ENCODE measurements around the gene PLCD4. TPM values are rescaled to one million over a fixed set of nuclear protein-coding genes. Genes with fewer than 3 reads are reported as not detected.
A peak's percentile ranks its signal among the peaks of the same experiment; 100 is the strongest.

PLCD4 gene
- polyA plus RNA-seq, 3 donors = 0.04 to 0.05 TPM; not detected in 1

DNA sequence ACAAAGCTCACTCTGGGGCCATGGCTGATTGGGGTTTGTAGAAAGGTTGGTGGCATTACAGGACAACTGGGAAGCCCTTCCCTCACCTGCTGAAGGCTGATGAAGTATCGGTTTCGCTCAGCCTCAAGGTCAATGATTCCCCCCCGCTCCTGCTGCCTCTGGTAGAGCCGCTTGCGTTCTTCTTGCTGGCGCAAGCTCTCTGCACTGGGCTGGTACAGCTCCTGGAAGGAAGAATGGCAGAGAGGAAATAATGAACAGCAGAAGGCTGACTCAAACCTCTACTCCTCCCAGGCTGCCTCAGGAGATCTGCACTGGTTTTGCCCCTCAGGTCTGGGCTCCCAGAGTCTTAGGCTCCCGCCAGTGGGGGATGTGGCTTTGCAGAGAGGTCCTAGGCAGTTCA lies 57.0 kb downstream of the PLCD4 start:
- H3K9me3 Mint-ChIP-seq = no peaks in the 10 kb centered on the region
- intact Hi-C loops (cut with micrococcal nuclease) = no loop called here
- H3K9ac ChIP-seq (ENCODE audit: insufficient read depth, low read length, poor library complexity, severe bottlenecking) = no peak overlapping the region
- peaks cover 9% of the 10 kb centered on the region for H3K4me1 Mint-ChIP-seq
- no peaks in the 10 kb centered on the region for H3K9me3 ChIP-seq (replicated peaks in 1 of 2; ENCODE audit: control insufficient read depth in 1 of 2, insufficient read depth in 1 of 2, low read length in 2 of 2)
- H3K4me3 Mint-ChIP-seq = no peak overlapping the region
- no peak overlapping the region for H3K27ac Mint-ChIP-seq
- no peak overlapping the region for H3K27ac ChIP-seq (ENCODE audit: low read depth in 1 of 2, low read length in 2 of 2)
- TF ChIP-seq, protein P1, sequence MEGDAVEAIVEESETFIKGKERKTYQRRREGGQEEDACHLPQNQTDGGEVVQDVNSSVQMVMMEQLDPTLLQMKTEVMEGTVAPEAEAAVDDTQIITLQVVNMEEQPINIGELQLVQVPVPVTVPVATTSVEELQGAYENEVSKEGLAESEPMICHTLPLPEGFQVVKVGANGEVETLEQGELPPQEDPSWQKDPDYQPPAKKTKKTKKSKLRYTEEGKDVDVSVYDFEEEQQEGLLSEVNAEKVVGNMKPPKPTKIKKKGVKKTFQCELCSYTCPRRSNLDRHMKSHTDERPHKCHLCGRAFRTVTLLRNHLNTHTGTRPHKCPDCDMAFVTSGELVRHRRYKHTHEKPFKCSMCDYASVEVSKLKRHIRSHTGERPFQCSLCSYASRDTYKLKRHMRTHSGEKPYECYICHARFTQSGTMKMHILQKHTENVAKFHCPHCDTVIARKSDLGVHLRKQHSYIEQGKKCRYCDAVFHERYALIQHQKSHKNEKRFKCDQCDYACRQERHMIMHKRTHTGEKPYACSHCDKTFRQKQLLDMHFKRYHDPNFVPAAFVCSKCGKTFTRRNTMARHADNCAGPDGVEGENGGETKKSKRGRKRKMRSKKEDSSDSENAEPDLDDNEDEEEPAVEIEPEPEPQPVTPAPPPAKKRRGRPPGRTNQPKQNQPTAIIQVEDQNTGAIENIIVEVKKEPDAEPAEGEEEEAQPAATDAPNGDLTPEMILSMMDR (IDR thresholded peaks at IDR 0.05) = no peak
- H4K20me1 ChIP-seq (ENCODE audit: insufficient read depth, low read length) = no peaks in the 10 kb centered on the region
- peaks cover 7% of the 10 kb centered on the region in 2 donors for H3K4me1 ChIP-seq (ENCODE audit: control insufficient read depth in 1 of 2, insufficient read depth in 2 of 2, low read length in 2 of 2)
- peaks cover 61 to 75% of the 10 kb centered on the region in 2 donors for H3K36me3 ChIP-seq (replicated peaks in 1 of 2; ENCODE audit: control insufficient read depth in 1 of 2, insufficient read depth in 2 of 2, low read length in 2 of 2)
- DNase-seq = no peak
- no peak overlapping the region for H3K4me3 ChIP-seq (replicated peaks in 1 of 3; ENCODE audit: low read depth in 2 of 3, low read length in 3 of 3)
- H3K27me3 ChIP-seq (ENCODE audit: control insufficient read depth in 2 of 2, insufficient read depth in 2 of 2, low read length in 2 of 2) = no peaks in the 10 kb centered on the region
- H3K36me3 Mint-ChIP-seq = peaks cover 57 to 68% of the 10 kb centered on the region in 2 donors
- H2AFZ ChIP-seq (ENCODE audit: insufficient read depth, low read depth, low read length, poor library complexity, severe bottlenecking) = no peak overlapping the region
- 100% methylated on average over 2 of the region's 7 CpGs for WGBS (ENCODE audit: insufficient coverage)
- no peak overlapping the region for H3K4me2 ChIP-seq (replicated peaks; ENCODE audit: extremely low read depth, low read length, poor library complexity, severe bottlenecking)
- H3K79me2 ChIP-seq (ENCODE audit: insufficient read depth, low read length) = peaks cover 9% of the 10 kb centered on the region
- peaks cover 0 to 3% (median 0%) of the 10 kb centered on the region in 3 donors for H3K27me3 Mint-ChIP-seq (ENCODE audit: low read depth in 3 of 3)

DNA sequence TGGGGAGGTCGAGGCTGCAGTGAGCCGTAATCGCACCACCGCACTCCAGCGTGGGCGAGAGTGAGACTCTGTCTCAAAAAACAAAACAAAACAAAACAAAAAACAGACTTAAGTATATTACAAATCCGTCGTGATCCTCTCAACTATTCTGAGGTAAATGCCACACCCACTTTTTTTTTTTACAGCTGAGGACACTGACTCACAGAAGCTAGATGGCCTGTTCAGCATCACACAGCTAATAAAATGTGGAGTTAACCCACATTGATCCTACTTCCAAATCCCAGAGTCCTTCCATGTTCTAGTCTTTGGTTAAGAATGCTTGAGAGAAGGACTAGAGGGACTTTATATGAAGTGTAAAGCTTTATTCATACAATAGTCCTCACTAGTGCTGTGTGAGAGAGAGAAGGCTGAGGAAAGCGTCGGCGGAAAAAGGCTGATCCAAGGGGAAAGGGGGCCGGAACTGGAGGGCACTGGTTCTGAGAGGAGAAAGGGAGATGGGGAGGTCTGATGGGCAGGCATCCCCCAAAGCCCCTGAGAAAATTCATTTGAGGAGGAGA lies 63.5 kb downstream of the PLCD4 start:
- H3K79me2 ChIP-seq (ENCODE audit: insufficient read depth, low read length) = peaks cover 24% of the 10 kb centered on the region
- H3K9ac ChIP-seq (ENCODE audit: insufficient read depth, low read length, poor library complexity, severe bottlenecking) = peak overlapping the region; percentile 76
- WGBS (ENCODE audit: insufficient coverage) = 16% methylated on average over 5 of the region's 12 CpGs
- peak overlapping the region; percentile 55 to 98 (median 62) for H3K4me3 ChIP-seq (replicated peaks in 1 of 3; ENCODE audit: low read depth in 2 of 3, low read length in 3 of 3)
- H3K27me3 ChIP-seq (ENCODE audit: control insufficient read depth in 2 of 2, insufficient read depth in 2 of 2, low read length in 2 of 2) = no peaks in the 10 kb centered on the region
- peak overlapping the region; percentile 10 to 81 for H3K27ac ChIP-seq (ENCODE audit: low read depth in 1 of 2, low read length in 2 of 2)
- Mint-ChIP-seq H3K36me3 (peaks cover 19 to 25% of the 10 kb centered on the region in 2 donors), H3K9me3 (no peaks in the 10 kb centered on the region), H3K4me3 (peak overlapping the region; percentile 96 to 99), H3K4me1 (peaks cover 22% of the 10 kb centered on the region), H3K27me3 (ENCODE audit: low read depth in 3 of 3) (no peaks in the 10 kb centered on the region), H3K27ac (peak overlapping the region; percentile 86 to 97 (median 90))
- intact Hi-C loops (cut with micrococcal nuclease) = loop anchor here in 1 of 2 donors (10.0 kb wide), 1 partner anchor 266 kb away; no protein-coding TSS in a partner anchor
- H3K4me2 ChIP-seq (replicated peaks; ENCODE audit: extremely low read depth, low read length, poor library complexity, severe bottlenecking) = peak overlapping the region; percentile 91
- DNase-seq = no peak
- H3K4me1 ChIP-seq (ENCODE audit: control insufficient read depth in 1 of 2, insufficient read depth in 2 of 2, low read length in 2 of 2) = peaks cover 16 to 20% of the 10 kb centered on the region in 2 donors
- peak overlapping the region; percentile 98 for H2AFZ ChIP-seq (ENCODE audit: insufficient read depth, low read depth, low read length, poor library complexity, severe bottlenecking)
- H3K36me3 ChIP-seq (replicated peaks in 1 of 2; ENCODE audit: control insufficient read depth in 1 of 2, insufficient read depth in 2 of 2, low read length in 2 of 2) = peaks cover 19 to 26% of the 10 kb centered on the region in 2 donors
- no peaks in the 10 kb centered on the region for H4K20me1 ChIP-seq (ENCODE audit: insufficient read depth, low read length)
- TF ChIP-seq, protein P1 (IDR thresholded peaks at IDR 0.05) = no peak
- H3K9me3 ChIP-seq (replicated peaks in 1 of 2; ENCODE audit: control insufficient read depth in 1 of 2, insufficient read depth in 1 of 2, low read length in 2 of 2) = no peaks in the 10 kb centered on the region
